CD4-positive, alpha-beta T cell (primary cell): ENCODE data around the gene FMNL3. TPM values are rescaled to one million over a fixed set of nuclear protein-coding genes. Genes with fewer than 3 reads are reported as not detected.

ENCODE experiments used
- ATAC-seq: fragments of 200-7000 bp; cut with Tn5 transposase; one replicate; pipeline ENCODE4 v1.10.0; 2022; ENCODE audit warnings: mild to moderate bottlenecking; ENCODE audit not compliant: poor library complexity
- CTCF ChIA-PET: fragments of 350-600 bp; sonication (Branson Sonifier 250); formaldehyde crosslinking; loops from one replicate; lab custom pipeline; 2021; ENCODE audit warnings: antibody characterized with exemption, inconsistent platforms; lab: Charles Lee
- POLR2A ChIA-PET: fragments of 350-600 bp; sonication (Branson Sonifier 250); formaldehyde crosslinking; loops from one replicate; lab custom pipeline; 2021; ENCODE audit warnings: antibody characterized with exemption, inconsistent platforms; lab: Charles Lee
- DNase-seq, 14 experiments: peaks; one replicate each; pipeline ENCODE4 v3.0.0-alpha.2; 2013 to 2020; ENCODE audit warnings: mixed read lengths in 2 of 14
- H3K27ac ChIP-seq, 2 donors: one replicate each; pipeline versions ENCODE4 v1.5.1 to v1.7.0; 2013; ENCODE audit warnings: low read length in 2 of 2, low read depth in 1 of 2, mild to moderate bottlenecking in 1 of 2
- H3K27me3 ChIP-seq, 2 experiments: 1 replicate in 1 of 2; 2 replicates in 1 of 2; pipeline versions ENCODE4 v1.6.1 to v1.7.0; 2013; ENCODE audit warnings: low read length in 2 of 2, control low read depth in 1 of 2, mild to moderate bottlenecking in 1 of 2, moderate library complexity in 1 of 2; ENCODE audit not compliant: insufficient read depth in 2 of 2, control insufficient read depth in 1 of 2
- H3K36me3 ChIP-seq: one replicate; pipeline ENCODE4 v1.6.1; 2013; ENCODE audit warnings: low read length, control low read depth; ENCODE audit not compliant: insufficient read depth
- H3K4me1 ChIP-seq: one replicate; pipeline ENCODE4 v1.6.1; 2013; ENCODE audit warnings: low read length, control low read depth; ENCODE audit not compliant: insufficient read depth
- H3K4me3 ChIP-seq: one replicate; pipeline ENCODE4 v1.5.1; 2013; ENCODE audit warnings: mild to moderate bottlenecking, low read length, moderate library complexity
- H3K9me3 ChIP-seq, 2 experiments: 1 replicate in 1 of 2; 2 replicates in 1 of 2; pipeline versions ENCODE4 v1.6.1 to v1.7.0; 2013; ENCODE audit warnings: low read length in 2 of 2, mild to moderate bottlenecking in 2 of 2, control low read depth in 1 of 2, moderate library complexity in 1 of 2; ENCODE audit not compliant: control insufficient read depth in 1 of 2, insufficient read depth in 1 of 2
- H3K27ac Mint-ChIP-seq: one replicate; pipeline ENCODE4 v1.8.0; 2020; ENCODE audit warnings: mixed read lengths
- H3K27me3 Mint-ChIP-seq: one replicate; pipeline ENCODE4 v1.8.0; 2021; ENCODE audit warnings: mixed read lengths
- H3K36me3 Mint-ChIP-seq: one replicate; pipeline ENCODE4 v1.8.0; 2021; ENCODE audit warnings: low read depth, mixed read lengths
- H3K4me1 Mint-ChIP-seq: one replicate; pipeline ENCODE4 v1.8.0; 2021; ENCODE audit warnings: low read depth, mixed read lengths
- H3K4me3 Mint-ChIP-seq: one replicate; pipeline ENCODE4 v1.8.0; 2020; ENCODE audit warnings: mild to moderate bottlenecking, mixed read lengths
- H3K9me3 Mint-ChIP-seq: one replicate; pipeline ENCODE4 v1.8.0; 2020; ENCODE audit warnings: mixed read lengths
- CTCF ChIP-seq: fragments of 200-600 bp; IDR thresholded peaks from one replicate; pipeline ENCODE4 v1.8.0; 2022; ENCODE audit warnings: antibody characterized with exemption, mild to moderate bottlenecking
- intact Hi-C, 2 experiments: fragments of 100-400 bp; cut with DNase I in 1 of 2; cut with micrococcal nuclease in 1 of 2; formaldehyde crosslinking; loops; one replicate each; pipeline versions ENCODE4 v1.15.1 to v1.9.0; 2023 to 2025; cut with DNase I, micrococcal nuclease
- total RNA-seq, 174 experiments: library from RNA in 2 of 174; stranded (reverse) in 2 of 174; gene quantifications; one replicate each; pipeline ENCODE4 v1.2.3 and lab custom pipeline; 2021 to 2026

Gene FMNL3
- total RNA-seq, 2 experiments from 2014 or later: 33.3 to 34.8 TPM

GRCh38 chr12:49683599-49684309 lies 23.5 kb downstream of the FMNL3 start:
- H3K36me3 Mint-ChIP-seq: no peaks in the 10 kb centered on the region
- ChIA-PET CTCF (interaction anchor here (0.8 to 2.2 kb wide), 4 partner anchors 10 to 39 kb away, joined by 3 to 9 read pairs (median 6); no protein-coding TSS in a partner anchor), POLR2A (interaction anchor here (1.1 to 1.5 kb wide), 4 partner anchors 9 to 23 kb away, joined by 3 to 6 read pairs (median 4); no protein-coding TSS in a partner anchor)
- H3K9me3 Mint-ChIP-seq: no peaks in the 10 kb centered on the region
- peak overlapping the region; percentile 6 for H3K27ac Mint-ChIP-seq
- ATAC-seq (peak; percentile 34), DNase-seq (no peak)
- H3K4me1 Mint-ChIP-seq: peaks cover 60% of the 10 kb centered on the region
- TF ChIP-seq CTCF: no peak
- no peak overlapping the region for H3K4me3 Mint-ChIP-seq
- no peaks in the 10 kb centered on the region for H3K27me3 ChIP-seq
- no peak overlapping the region for H3K4me3 ChIP-seq
- intact Hi-C loops: no loop called here
- H3K36me3 ChIP-seq: no peaks in the 10 kb centered on the region
- no peaks in the 10 kb centered on the region for H3K9me3 ChIP-seq
- H3K27ac ChIP-seq: no peak overlapping the region
- H3K4me1 ChIP-seq: peaks cover 7% of the 10 kb centered on the region
- H3K27me3 Mint-ChIP-seq: no peaks in the 10 kb centered on the region

GRCh38 chr12:49680075-49680474 lies 27.1 kb downstream of the FMNL3 start:
- Histone ChIP-seq H3K27me3 (no peaks in the 10 kb centered on the region), H3K4me1 (peaks cover 15% of the 10 kb centered on the region), H3K9me3 (no peaks in the 10 kb centered on the region), H3K36me3 (no peaks in the 10 kb centered on the region), H3K4me3 (no peak overlapping the region), H3K27ac (no peak overlapping the region)
- Mint-ChIP-seq H3K4me3 (no peak overlapping the region), H3K4me1 (peaks cover 69% of the 10 kb centered on the region), H3K36me3 (no peaks in the 10 kb centered on the region), H3K27ac (peak overlapping the region; percentile 37), H3K27me3 (no peaks in the 10 kb centered on the region), H3K9me3 (no peaks in the 10 kb centered on the region)
- CTCF ChIA-PET: interaction anchor here (1.0 to 1.9 kb wide), 3 partner anchors 27 to 43 kb away, joined by 3 to 7 read pairs (median 3); partner anchors contain the start of gene FMNL3
- no peak for DNase-seq
- POLR2A ChIA-PET: interaction anchor here (0.6 to 1.3 kb wide), 3 partner anchors 27 to 1787 kb away, joined by 3 to 4 read pairs (median 3); partner anchors contain the start of genes FMNL3 and PRPF40B
- no peak for ATAC-seq
- intact Hi-C loops: no loop called here
- no peak for TF ChIP-seq CTCF

- H3K4me1 ChIP-seq: peaks cover 23% of the 10 kb centered on the region
- no peaks in the 10 kb centered on the region for H3K27me3 ChIP-seq
- Mint-ChIP-seq H3K27me3 (no peaks in the 10 kb centered on the region), H3K4me1 (peaks cover 69% of the 10 kb centered on the region), H3K9me3 (no peaks in the 10 kb centered on the region), H3K27ac (peak overlapping the region; percentile 3), H3K4me3 (no peak overlapping the region), H3K36me3 (no peaks in the 10 kb centered on the region)
- no peaks in the 10 kb centered on the region for H3K36me3 ChIP-seq
- H3K27ac ChIP-seq: no peak overlapping the region
- ChIA-PET POLR2A (interaction anchor here (1.3 kb wide), 1 partner anchor 28 kb away, joined by 3 read pairs; the partner anchor contains the start of gene FMNL3), CTCF (interaction anchor here (1.0 kb wide), 2 partner anchors 12 to 35 kb away, joined by 3 read pairs; no protein-coding TSS in a partner anchor)
- no peaks in the 10 kb centered on the region for H3K9me3 ChIP-seq
- no peak overlapping the region for H3K4me3 ChIP-seq
- ATAC-seq (no peak), DNase-seq (no peak)
- intact Hi-C loops: no loop called here
- TF ChIP-seq CTCF: no peak
Observed at GRCh38 chr12:49678711-49679110, 28.5 kb downstream of the FMNL3 start.
